Measurements from ENCODE around the gene ADIPOR1.
A peak's percentile ranks its signal among the peaks of the same experiment; 100 is the strongest.

ADIPOR1 gene

GRCh38 chr1:202968895-202969295, 10.8 kb upstream of the ADIPOR1 start:
- peak in 1 of 5 experiments; percentile 68 for DNase-seq

- no peak for DNase-seq
Measured at GRCh38 chr1:202968351-202968750, 10.2 kb upstream of the ADIPOR1 start.

DNA sequence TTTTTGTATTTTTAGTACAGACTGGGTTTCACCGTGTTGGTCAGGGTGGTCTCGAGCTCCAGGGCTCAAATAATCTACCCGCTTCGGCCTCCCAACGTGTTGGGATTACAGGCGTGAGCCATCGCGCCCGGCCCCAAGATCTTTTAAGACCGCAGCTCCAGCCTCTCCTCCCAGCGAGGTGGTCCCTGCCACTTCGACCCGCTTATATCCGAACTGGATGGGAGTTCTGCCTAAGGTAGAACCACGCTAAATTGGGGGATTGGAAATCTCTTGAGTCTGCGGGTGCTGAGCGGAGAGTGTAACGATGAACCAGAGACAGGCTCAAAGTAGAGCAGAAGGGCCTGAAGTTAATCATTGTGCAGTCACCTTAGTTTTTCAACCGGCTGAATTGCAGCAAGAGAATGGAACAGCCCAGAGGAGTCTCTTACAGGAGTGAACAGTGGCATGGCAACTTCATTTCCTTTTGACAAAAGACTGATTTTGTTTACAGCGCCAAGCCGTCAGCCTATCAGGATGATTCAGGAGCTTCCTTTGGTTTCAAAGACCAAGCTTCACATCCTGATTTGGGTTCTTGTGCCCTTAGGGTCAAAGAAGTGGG, 9.7 kb upstream of the ADIPOR1 start:
- peak in 1 of 5 experiments; percentile 55 for DNase-seq

DNA sequence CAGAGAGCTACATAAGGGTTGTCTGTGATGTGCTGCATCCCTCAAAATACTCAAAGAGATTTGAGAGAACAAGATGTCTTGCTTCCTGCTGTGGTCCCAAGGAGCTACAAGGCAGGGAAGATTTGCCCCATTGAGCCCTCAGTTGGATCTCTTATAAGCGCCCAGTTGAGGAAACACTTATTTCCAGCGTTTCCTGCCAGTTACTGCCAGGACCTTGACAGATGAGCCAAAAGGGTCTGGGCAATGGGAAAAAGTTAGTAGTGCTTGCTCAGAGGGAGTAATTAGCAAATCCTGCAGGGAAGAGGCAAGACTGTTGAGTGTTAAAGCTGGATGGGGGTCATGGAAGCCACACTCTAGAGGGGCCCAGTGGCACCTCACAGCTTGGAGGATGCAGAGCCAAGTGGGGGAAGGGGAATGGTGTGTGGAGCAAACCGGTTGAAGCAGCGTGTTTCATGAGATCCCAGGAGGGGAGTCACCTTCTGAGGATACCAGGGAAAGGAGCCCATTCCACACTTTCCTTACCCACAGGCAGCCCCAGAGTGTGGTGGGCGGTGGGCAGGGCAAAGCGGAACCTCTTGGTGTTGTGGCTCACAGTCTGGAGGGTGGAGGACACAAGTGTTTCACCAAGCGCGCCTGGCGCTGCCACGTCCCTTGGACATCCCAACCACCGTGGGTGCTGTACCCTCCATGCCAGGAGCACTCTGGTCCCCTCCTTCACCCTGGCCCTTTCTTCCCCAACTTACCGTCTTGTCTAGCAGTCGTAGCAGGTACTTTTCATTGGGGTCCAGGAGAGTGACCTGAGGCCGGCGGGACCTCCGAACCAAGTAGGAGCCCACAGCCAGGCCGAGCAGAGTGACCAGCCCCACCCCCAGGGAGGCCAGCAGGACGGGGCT, 8.1 kb upstream of the ADIPOR1 start:
- DNase-seq, result peak in 1 of 5 experiments; percentile 4

DNA sequence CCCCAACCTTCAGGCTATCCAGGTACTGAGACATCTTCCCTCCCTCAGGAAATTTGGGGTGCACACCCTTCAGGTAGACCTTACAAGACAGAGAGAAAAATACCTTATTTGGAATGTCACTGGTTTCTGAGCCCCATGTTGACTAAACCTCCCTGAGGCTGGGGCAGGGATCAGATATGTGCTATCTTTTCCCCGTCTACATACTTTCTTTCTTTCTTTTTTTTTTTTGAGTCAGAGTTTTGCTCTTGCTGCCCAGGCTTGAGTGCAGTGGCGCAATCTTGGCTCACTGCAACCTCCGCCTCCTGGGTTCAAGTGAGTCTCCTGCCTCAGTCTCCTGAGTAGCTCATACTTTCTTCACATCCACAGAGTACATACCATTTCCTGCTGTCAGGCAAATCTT, 7.3 kb upstream of the ADIPOR1 start:
- DNase-seq, result no peak

DNA sequence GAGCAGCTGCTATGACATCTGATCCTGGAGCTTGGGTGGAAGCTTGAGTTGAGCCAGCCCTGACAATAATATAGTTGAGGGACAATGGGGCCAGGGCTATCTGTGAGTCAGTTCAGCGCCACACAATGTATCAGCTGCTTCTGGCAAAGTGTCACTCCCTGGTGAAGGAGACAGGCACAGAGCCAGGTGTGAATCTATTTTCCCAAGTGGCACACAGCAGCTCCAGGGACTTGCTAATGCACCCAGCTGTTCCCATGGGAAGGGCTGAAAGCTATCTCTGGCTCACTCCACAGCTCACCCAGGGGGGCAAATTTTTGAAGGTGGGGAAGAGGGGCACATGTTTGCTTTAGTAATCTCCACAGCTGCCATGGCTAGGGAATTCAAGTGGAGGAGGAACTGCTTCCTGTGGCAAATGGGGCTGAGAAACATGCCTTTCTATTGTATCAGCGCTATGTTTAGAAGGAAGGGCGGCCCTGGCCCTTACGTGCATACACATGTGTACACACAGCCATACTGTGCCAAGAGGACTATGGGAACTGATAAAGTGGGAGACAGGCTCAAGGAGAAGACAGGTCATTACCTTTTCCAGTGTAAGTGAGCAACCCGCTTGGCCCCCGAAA, 6.8 kb upstream of the ADIPOR1 start:
- no peak for DNase-seq

DNA sequence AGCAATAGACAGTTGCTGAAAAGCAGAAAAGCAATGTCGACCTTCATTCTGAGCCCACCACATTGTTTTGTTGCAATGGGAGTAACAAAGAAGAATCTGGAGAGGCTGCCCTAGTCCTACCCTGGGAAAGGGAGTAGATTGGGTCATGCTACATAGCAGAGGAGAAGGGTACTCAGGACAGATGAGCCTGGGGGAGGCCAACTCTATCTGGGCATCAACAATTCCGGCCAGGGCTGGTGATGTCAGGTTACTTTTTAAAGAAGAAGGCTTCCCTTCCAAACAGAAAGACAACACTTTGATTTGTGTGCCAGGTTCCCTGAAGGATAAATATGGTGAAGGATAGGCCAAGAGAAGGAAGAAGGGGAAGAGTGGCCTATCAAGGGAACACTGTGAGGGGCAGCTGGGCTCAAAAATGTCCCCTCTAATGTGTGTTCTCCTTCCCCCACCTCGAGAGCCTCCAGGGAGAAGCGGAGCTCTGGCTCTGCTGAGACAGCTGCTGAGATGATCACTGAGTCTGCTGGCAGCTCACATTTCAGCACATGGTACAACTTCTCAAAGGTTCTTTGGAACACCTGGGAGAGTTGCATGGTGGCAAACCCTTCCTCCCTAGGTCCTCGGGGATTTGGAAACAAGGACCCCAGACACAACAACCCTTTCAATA, 3.2 kb upstream of the ADIPOR1 start:
- no peak for DNase-seq

DNA sequence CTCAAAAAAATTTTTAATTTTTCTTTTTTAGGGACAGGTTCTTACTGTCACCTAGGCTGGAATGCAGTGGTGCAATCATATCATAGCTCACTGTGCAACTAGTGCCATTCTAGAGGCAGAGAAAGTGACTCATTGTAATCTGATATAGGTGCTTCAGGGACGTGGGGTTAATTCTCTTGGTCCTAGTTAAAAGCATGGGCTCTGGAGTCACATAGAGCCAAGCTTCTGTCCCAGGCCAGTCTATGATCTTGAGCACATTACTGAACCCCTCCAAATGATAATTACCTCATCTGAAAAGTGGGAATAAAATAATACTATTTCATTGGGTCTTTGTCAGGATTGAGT, 1.1 kb upstream of the ADIPOR1 start:
- DNase-seq, result no peak

GRCh38 chr1:202958544-202959275, 598 bp upstream of the ADIPOR1 start:
- peak in 3 of 5 experiments; percentile 7 to 31 (median 22) for DNase-seq

GRCh38 chr1:202956969-202957368, 1.1 kb downstream of the ADIPOR1 start:
- DNase-seq, result no peak

DNA sequence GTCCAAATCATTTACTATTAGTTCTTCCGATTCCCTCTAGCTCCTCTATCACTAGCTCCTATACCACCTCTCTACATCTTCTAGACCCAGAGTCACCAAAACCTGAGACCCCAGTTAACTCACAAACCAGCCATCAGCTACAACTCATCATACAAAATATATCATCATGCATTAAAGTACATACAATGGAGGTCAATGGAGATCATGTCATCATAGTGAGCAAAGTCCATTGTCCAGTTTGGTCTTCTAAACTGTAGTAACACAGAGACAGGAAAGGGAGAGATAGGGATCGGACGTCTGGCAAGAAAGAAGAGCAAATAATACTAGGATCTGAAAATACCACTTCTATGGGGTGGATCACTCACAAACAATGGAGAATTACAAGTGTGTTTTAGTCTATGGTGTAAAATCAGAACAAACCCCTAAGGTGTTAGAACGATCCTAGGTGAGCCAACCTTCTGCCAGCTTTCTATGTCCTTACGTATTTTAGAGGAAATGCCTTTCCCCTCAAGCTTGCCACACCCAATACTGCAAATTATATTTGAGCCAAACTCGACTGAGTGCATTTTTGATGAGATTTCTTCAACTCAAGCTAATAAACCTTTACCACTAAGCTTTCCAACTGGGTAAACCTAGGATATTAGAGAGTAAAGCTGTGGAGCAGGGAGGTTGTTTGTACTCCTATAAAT, 3.9 kb downstream of the ADIPOR1 start:
- no peak for DNase-seq

DNA sequence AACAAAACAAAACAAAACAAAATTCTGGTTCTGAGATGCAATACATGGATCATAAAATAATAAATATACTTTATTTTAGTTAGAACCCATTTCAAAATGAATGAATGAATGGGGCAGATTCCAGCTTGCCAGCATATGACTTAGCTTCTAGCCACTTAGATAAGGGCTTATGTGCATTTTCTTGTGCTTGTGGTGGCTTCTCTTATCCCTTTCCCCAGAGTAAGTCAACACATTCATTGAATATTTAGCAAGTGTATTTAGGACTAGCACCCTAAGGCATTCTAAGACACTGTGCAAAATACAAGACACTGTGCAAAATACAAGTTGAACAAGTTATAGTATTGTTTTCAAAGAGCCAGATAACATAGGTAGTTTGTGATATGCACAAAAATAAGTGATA, 4.7 kb downstream of the ADIPOR1 start:
- no peak for DNase-seq

- DNase-seq, result peak in 1 of 5 experiments; percentile 23
Measured at GRCh38 chr1:202952818-202953217, 5.3 kb downstream of the ADIPOR1 start.

DNA sequence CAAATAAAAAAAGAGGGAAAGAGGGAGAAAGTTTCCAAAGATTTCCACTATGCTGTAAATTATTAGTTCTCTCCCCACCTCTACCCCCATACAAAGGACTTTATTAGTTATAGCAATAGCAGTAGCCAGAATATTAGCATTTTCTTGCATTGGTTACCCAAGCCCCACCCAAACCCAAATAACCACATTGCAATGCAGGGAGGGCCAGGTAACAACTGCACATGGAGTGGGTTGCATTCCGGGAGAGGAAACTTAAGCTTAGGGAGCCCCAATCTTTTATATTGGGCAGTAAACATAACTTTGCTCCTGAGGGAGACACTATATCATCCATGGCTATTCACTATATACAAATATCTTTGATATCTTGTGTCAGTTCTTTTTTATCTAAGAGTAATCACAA, 6.0 kb downstream of the ADIPOR1 start:
- no peak for DNase-seq

- DNase-seq, result no peak
Measured at GRCh38 chr1:202951437-202951836, 6.7 kb downstream of the ADIPOR1 start.

- DNase-seq, result no peak
Measured at GRCh38 chr1:202945483-202945882, 12.6 kb downstream of the ADIPOR1 start.

- no peak for DNase-seq
Measured at GRCh38 chr1:202944438-202944921, 13.6 kb downstream of the ADIPOR1 start.

- no peak for DNase-seq
Measured at GRCh38 chr1:202942426-202942825, 15.7 kb downstream of the ADIPOR1 start.

GRCh38 chr1:202941372-202941771, 16.7 kb downstream of the ADIPOR1 start:
- DNase-seq, result no peak

- DNase-seq, result no peak
Measured at GRCh38 chr1:202940561-202940960, 17.6 kb downstream of the ADIPOR1 start.

- DNase-seq, result no peak
Measured at GRCh38 chr1:202938287-202938925, 19.7 kb downstream of the ADIPOR1 start.
